ENCODE data around the gene ERAP2.

DNA sequence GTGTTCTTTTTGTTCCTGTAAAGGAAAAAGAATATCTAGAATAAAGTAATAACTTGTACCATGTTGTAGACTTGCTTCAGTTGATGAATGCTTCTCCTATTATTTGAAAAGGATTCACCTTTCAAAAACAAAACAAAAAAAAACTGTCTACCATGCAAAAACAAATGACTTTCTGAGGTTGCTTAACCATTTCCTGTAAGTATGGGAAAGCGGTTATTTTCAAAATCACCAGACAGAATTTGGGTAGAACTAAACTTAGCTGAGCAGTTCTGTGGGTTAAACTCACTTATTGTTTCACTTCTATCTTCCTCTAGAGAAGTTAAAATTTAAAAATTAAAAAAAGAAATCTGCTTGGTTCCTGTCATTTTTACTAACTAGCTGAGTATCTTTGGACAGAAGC is 84.8 kb downstream of the ERAP2 start:
- TF ChIP-seq CTCF (IDR thresholded peaks at IDR 0.05; ENCODE audit: low read length) (no peak), EZH2phosphoT487 (IDR thresholded peaks at IDR 0.05; ENCODE audit: low read length) (no peak), EZH2 (optimal IDR thresholded peaks at IDR 0.05; ENCODE audit: low read depth, low read length) (no peak)
